ENCODE data around the gene MESD.
A peak's percentile ranks its signal among the peaks of the same experiment; 100 is the strongest.

MESD gene

DNA sequence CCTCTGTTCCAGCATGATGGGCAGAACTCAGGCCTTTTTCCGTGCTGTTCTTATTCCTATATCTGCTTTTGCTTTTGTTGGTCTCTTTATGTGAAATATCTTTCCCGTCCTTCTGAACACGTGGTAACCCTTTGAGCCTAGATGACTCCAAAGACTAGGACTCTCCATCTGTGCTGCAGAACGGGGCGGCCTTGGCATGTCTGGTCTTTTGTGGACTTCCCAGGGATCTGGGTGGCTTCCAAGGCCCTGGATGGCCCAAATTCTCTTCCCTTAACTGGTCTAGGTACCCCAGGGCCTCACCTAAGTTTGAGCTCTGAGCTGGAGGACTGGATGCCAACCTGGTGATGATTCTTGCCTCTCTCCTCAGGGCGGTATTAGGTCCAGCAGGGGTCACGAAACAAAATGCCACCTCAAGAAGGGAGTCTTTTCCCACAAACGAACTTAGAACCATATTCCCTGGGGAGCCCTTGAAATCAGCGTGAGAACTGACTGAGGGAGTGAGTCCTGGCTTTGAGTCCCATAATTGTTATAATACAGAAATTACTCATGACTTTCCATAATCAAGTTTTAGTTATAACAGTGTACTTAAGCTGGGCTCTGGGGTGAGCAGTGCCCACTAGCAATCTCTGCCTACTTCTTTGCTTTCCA is 25.0 kb upstream of the MESD start:
- DNase-seq = no peak

DNA sequence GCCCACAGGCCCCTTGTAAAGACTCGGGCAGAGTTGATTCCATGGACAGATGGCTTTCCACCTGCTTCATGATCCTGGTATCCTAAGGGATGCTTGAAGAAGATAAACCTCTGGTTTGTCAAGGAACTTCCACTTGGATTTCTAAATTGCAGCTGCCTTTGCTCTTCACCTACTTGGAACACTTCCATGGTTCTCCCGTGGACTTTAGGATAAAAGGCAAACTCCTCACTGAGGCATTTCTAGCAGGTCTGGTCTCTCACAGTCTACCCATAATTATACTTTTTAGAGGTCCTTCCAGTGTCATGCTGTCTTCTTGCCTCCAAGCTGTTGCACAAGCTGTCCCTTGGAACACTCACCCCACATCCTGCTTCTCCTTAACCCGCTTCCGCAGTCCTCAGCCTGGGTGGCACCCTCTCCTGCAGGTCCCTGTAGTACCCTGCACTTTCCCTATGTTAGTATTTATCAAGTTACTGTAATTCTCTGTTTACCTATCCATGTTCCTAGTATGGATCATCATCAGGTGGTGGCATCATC is 23.8 kb upstream of the MESD start:
- DNase-seq = no peak

DNA sequence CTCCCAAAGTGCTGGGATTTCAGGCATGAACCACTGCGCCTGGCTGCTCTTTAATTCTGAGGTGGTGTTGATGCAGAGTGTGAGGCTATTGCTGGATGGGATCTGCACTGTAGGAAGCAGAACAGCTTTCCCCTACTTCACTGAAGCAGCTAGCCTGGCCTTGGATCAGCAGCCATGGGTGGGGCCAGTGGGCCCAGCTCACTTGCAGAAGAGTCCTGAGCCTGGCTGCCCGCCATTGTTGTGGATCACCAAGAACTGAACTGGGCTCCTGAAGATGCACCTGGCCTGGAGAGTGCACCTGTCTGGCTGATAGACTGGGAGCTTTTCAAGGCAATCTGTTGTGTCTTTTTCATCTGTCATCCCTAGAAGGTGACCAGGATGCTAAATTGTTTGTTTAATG is 23.0 kb upstream of the MESD start:
- no peak for DNase-seq

DNA sequence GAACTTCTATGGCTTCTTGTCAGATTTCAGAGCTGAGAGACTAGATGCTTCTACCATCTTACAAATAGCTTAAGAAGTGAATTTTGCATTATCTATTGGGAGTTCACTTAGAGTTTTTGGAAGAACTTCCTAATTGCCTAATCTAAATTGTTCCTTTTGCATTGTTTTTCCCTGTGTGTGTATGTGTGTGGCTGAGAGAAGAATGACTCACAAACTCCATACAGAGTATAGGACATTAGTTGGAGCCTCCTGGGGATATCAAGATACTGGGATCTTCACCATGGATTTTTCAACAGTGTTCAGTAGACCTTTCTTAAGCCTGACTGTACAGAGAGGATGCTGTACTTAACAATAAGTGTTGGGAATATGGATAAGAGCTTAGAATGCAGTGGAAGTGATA is 22.0 kb upstream of the MESD start:
- DNase-seq = no peak

DNA sequence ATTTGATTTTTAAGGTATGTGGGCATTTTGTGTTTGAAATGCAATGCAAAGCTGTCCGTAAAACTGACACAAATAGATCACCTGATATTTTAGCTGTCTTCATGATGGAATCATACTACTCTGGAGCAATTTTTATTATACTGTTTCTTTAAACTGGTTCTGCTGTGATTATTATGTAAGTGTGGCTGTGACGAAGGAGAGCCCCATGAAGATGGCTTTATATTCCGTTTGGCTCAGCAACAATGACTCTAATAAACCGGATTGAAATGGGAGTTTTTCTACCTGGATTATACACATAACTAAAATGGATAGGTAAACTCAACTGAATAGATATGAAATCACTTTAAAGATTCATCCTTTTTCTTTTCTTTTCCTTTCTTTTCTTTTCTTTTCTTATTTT is 20.5 kb upstream of the MESD start:
- no peak for DNase-seq

DNA sequence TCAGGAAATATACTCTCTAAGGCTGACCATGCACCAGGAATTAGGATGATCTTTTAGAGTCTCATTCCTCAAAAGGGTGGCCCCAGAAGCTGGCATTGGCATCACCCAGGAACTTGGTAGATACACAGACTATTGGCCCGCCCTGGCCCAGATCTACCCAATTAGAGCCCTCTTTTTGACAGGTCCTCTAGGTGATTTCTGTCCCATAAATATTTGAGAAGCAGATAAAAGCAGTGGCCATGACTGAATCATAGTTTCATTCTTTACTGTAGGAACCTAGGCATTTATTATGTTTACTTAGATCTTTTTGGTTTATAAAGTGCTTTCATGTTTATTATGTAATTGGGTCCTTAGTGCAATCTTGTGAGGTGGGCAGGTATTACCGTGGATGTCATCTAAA is 18.7 kb upstream of the MESD start:
- no peak for DNase-seq

DNA sequence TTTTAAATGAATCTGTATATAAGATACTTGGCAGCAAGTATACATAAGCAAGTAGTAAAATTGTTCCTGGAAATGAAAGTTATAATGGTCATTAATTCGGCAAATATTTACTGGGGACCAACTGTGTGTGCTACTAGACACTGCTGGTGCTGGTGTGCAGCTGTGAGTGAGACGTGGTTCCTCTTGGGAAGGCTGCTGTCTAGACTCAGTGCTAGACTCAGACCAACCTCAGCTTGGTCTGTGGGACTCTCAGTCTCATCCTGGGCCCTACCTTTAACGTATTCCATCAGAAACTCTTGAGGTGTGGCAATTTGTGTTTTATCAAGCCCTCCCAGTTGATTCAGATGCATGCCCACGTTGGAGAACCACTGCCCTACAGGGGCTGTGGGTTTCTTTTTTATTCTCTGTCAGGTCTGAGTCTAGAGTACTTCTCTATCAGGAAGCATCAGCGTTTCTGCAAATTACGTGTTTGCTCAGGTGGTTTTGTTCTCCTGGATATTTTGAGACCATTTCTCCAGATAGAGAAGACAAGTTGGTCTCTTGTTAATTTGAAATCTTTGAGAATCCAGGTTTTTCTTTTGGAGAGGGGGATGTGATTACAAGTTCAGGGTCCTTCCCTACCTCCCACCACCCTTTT is 17.9 kb upstream of the MESD start:
- DNase-seq = no peak

DNA sequence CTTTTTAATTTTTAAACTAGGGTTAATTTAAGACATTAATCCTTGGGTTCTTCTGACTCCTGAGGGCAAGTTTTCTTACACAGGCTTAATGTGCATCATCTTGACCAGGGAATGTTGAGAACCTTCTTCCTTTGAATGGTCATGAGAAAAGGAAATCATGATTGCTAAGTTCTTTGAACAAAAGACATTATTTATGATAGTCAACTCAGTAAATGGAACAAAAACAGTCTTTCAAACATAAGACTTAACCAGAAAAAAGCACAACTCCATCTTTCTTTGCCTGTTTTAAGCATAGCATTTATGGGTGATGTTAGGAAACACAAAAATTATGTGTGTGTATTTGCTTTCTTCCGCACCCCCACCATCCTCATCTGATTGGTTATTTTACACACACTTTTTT is 16.5 kb upstream of the MESD start:
- DNase-seq = no peak

DNA sequence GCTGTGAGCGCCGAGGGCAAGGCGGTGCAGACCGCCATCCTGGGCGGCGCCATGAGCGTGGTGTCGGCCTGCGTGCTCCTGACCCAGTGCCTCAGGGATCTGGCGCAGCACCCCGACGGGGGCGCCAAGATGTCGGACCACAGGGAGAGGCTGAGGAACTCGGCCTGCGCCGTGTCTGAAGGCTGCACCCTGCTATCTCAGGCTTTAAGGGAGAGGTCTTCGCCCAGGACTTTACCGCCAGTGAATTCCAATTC is 13.4 kb upstream of the MESD start:
- no peak for DNase-seq

DNA sequence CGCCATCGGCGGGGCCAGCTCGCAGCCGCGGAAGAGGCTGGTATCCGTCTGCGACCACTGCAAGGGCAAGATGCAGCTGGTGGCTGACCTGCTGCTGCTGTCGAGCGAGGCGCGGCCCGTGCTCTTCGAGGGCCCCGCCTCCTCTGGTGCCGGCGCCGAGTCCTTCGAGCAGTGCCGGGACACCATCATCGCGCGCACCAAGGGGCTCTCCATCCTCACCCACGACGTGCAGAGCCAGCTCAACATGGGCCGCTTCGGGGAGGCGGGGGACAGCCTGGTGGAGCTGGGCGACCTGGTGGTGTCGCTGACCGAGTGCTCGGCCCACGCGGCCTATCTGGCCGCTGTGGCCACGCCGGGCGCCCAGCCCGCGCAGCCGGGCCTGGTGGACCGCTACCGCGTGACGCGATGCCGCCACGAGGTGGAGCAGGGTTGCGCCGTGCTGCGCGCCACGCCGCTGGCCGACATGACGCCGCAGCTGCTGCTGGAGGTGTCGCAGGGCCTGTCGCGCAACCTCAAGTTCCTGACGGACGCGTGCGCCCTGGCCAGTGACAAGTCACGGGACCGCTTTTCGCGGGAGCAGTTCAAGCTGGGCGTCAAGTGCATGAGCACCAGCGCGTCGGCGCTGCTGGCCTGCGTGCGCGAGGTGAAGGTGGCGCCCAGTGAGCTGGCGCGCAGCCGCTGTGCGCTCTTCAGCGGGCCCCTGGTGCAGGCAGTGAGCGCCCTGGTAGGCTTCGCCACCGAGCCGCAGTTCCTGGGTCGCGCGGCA is 12.9 kb upstream of the MESD start:
- no peak for DNase-seq

DNA sequence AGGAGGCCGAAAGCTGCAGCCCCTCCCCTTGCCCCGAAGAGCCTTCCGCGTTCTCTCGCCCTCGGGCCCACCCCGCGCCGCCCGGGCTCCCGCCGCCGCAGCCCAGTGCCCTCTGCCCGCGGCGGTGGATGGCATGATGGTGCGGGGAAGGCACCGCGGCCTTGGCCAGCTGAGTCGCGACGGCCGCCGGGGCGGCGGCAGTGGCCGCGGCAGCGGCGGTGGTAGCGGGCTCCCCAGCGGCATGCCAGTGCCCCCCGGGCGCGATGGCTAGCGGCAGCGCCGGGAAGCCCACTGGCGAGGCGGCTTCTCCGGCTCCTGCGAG is 12.4 kb upstream of the MESD start:
- DNase-seq = no peak

DNA sequence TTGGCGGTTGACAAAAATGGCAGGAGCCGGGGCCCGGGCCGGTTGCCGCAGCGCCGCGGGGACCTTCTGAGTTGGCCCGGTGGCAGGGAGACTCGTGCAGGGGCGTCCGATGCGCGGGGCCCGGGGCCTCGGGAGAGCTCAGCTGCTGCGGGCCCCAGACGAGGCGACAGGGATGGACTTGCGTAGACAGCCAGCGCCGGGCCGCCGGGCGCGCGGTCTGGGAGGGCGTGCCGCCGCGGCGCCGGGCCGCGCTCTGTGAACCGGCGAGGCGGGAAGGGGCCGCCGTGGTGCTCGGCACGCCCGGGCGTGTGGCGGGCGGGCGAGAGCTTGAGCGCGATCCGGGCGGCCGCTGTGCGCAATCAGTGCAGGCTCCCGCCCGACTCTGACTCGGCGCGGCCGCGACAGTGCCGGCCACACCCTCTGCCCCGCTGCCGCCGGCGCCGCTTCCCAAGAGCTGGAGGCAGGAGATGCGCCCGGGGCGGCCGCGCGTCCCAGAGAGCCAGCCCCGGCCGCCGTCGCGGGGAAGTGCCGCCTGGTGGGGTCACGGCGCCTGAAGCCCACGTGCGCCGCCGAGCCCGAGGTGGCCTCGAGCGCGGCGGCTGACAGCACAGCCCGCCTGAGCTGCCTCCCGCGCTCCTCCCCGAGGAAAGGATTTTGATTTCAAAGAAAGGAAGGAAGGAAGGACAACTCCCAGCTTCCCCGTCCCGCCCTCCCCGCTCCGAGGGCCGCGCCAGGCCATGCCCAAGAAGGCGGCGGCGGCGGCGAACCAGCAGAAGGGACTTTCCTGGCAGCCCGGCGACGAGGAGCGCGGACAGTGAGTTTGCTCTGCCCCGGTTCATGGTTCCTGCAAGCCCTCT is 11.8 kb upstream of the MESD start:
- DNase-seq = peak; percentile 53

DNA sequence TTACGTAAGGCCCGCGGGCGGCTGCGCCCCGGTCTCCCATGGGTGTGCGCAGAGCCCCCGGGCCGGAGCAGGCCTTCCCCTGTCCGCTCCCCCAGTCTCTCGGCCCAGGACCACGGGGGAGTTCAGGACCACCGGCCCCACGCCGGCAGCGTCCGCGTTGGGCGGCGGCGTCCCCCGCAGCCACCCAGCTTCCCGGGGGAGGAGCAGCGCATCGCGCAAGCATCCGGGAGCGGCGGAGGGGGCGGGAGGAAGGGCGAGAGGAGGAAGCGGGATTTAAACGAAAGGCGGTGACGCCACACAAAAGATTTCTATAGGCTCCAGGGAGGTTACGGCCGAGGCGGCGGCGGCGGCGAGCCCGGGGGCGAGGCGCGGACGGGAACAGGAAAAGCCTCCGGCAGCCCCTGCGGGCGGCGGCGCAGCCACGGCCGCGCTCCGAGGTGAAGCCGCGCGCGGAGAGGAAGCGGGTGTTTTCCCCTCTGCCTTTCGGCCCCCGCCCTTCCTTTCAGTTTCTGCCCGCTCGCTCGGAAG is 11.1 kb upstream of the MESD start, which contains the start of gene TLNRD1:
Gene TLNRD1 (plus strand): TSS at position 300 of the 528 bp plus-strand sequence. CDS start 1,349 bp downstream, outside the sequence.
- DNase-seq = peak; percentile 87

DNA sequence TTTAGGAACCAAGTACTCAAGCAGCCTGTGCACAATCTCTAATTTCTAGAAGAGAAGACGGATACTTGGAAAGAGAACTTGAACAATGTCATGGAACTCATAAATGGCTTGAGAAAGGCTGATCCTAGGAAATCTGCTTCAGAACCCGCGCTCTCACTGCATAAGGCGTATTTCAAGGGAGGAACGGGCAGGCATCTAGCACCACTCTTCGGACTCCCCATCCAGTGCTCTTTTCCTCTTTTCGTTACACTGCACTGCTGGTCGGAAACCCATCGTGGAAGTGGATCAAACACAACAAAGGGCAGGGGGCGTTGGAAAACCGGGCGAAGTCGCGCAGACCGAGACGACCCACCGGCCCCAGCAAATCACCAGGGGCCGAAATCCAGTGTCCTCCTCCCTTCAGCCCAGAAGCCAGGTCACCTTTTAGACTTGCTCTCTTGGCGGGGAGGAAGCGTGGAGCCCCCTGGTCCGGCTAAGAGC is 10.6 kb upstream of the MESD start:
- DNase-seq = no peak

DNA sequence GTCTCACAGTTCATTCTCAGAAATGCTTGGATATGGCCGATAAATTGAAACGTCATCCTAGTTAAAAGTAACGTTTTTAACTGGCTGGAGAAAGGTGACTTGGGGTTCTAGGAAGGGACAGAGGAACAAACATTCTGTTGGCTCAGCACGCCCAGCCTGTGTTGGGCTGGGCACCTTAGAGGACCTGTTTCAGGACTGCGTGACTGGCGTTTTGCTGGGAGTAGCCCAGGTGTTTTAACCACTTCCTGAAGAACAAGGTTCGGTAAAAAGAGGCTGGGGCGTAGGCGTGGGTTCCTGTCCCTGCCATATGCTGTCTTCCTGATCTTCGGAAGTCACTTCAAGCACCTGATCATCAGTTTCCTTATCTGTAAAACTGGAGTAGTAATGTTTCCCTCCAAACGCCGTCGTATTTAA is 10.0 kb upstream of the MESD start:
- DNase-seq = peak; percentile 77

DNA sequence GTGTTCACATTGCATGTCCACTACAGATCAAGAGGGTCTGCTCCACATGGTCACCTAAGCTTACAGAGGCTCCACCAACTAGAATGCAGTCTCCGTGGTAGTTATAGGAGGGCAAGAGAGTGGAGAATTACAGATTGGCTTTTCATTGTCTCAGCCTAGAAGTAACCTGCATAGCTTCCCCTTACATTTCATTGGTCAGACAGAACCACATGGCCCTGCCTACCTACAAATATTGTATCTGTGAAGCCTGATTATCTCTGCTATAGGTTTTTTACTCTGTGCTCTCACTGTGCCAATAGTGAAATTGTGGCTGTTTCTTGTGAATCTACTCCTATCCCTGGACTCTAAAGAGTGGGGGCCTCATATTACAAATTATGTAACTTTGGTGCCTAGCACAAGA is 8.6 kb upstream of the MESD start:
- DNase-seq = peak; percentile 72

DNA sequence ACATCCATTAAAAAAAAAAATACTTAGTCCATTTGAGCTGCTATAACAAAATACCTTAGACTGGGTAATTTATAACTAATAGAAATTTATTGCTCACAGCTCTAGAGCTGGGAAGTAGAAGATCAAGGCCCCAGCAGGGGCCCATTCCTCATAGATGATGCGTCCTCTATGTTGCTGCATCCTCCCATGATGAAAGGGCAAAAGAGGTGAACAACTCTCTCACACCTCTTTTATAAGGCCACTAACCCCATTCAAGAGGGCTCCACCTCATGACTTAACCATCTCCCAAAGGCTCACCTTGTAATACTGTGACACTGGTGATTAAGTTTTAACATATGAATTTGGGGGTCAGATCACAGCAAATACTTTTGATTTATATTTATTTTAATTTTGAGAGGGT is 8.1 kb upstream of the MESD start:
- DNase-seq = no peak

DNA sequence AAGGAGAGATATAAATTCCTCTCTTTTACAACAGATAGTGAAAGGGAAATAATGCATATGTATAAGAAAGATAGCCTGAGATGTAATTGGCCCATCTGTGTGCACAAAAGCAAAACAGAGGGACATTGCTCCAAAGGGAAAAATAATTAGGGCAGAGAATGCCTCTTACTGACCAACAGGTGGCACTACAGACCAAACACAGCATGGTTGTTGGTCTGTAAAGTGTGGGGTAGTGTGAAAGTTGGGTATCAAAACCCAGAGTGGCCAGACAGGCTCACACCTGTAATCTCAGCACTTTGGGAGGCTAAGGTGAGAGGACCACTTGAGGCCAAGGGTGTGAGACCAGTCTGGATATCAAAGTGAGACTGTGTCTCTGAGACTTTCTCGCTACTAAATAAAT is 6.6 kb upstream of the MESD start:
- DNase-seq = peak; percentile 64

DNA sequence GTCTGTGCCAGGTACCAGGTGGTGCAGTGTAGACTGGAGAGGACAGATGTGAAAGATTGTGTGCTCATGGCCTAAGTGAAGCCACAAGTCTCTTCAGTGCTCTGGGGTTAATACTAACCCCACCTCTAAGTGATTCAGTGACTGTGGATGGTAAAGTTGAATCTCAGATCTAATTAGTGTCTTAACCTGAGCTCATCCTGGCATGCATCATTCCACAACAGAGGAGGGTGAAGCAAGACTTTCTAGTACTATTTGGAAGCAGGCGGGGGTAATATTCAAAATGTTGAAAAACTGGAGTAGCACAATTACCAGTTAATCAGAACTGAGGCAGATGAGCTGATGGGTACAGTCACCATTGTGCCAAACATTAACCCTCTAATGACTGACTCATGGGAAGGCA is 2.8 kb upstream of the MESD start:
- no peak for DNase-seq

DNA sequence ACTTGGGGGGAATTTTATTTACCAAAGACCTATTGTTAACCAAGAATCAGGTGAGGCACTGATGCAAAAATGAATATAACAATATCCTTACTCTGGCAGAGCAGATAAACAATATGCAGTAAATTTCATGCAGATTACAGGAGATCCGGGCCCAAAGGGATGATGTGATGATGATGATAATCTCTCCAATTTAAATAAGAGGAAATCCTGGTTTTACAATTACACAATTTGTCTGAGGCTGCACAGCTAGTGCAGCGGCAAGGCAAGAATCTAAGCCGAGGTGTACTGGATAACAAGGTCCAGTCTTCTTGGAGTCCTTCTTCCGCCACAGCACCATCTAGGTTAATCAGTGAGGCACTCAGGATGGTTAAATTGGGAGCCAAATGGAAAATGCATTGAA is 2.4 kb upstream of the MESD start:
- no peak for DNase-seq

DNA sequence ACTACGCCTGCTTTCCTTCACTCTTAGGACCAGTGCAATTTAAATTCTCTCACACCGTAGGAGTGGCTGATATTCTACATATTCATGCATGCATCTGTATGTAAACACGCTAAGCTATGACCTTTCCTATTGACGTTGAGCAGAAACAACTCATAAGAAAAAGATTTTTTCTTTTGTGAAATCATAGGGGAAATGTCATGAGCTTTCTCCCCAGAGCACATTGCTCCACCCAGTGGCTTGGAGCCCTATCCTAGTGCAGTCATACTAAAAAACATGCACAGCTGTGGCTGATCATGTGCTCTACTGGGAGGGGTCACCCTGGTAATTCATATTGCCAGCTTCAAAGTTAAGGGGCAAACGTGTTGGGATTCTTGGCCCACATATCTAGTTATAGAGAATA is 1.8 kb upstream of the MESD start:
- peak; percentile 74 for DNase-seq

DNA sequence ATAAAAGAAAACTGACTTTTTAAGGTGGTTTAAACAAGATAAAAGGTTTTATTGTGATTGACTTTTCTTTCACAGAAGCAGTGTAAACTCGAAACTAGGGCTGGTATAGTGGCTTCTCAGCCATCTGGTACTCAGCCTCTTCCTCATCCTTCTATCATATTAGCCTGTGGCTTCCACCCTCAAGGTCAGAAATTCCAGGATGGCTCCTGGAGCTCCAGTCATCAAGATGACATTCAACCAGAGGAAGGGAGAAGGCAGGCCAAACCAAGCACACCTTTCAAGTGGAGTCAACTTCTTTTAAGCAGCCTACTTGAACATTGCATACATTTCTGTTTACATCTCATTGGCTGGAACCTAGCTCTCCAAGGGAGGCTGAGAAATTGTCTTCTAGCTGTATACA is 1.3 kb upstream of the MESD start:
- peak; percentile 33 for DNase-seq

DNA sequence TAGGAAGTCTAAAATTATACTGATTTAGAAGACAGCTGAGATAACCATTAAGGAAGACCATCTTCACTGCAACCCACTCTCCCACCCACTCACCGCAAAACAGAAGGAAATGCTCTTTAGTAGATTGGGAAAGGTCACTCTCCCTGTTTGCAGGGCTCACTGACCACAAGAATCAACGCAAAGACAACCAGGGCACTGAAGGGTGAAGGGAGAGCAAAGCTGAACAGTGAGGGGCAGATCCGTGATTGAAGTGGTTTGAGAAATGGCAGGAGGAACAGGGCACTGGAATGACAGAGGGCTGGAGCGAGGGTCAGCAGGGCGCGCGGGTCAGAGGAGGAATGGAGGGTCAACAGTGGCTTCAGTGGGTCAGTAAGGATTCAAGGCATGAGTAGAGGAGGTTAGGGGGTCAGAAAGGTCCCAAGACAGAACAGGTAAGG is 520 bp downstream of the MESD start:
- peak; percentile 55 for DNase-seq

Data from OCI-M1 (cell line).